Measurements from ENCODE around the gene CCDC80.
"Not testable (repeated sequence)": the region's sequence is repeated elsewhere in the genome, so short reads cannot be mapped to it uniquely, and the experiment has no call there.

The CCDC80 gene

GRCh38 chr3:112582244-112582874, 58.6 kb downstream of the CCDC80 start:
- no peak for DNase-seq (ENCODE audit: low read depth)

- DNase-seq (ENCODE audit: low read depth): no peak
Observed at GRCh38 chr3:112579697-112580096, 61.2 kb downstream of the CCDC80 start.

- no peak for DNase-seq (ENCODE audit: low read depth)
Observed at GRCh38 chr3:112579232-112579631, 61.7 kb downstream of the CCDC80 start.

- DNase-seq (ENCODE audit: low read depth): no peak
Observed at GRCh38 chr3:112572701-112573100, 68.2 kb downstream of the CCDC80 start.

GRCh38 chr3:112569265-112569664, 71.7 kb downstream of the CCDC80 start:
- no peak for DNase-seq (ENCODE audit: low read depth)

- DNase-seq (ENCODE audit: low read depth): no peak
Observed at GRCh38 chr3:112568642-112569041, 72.3 kb downstream of the CCDC80 start.

- no peak for DNase-seq (ENCODE audit: low read depth)
Observed at GRCh38 chr3:112564940-112565305, 76.0 kb downstream of the CCDC80 start.

GRCh38 chr3:112564247-112564939, 76.5 kb downstream of the CCDC80 start:
- not testable (repeated sequence) for DNase-seq (ENCODE audit: low read depth)

- peak; percentile 98 for DNase-seq (ENCODE audit: low read depth)
Observed at GRCh38 chr3:112561734-112562529, 79.0 kb downstream of the CCDC80 start, which contains the start of the genes ATG3 and SLC35A5. Gene ATG3, minus strand, starts transcription at chr3:112561962. Its CDS starts 434 bp downstream, at chr3:112561528. Gene SLC35A5, plus strand, starts transcription at chr3:112562045. Its CDS starts 1,359 bp downstream, at chr3:112563404.

- DNase-seq (ENCODE audit: low read depth): peak; percentile 64
Observed at GRCh38 chr3:112561484-112561733, 79.5 kb downstream of the CCDC80 start.

- DNase-seq (ENCODE audit: low read depth): peak; percentile 45
Observed at GRCh38 chr3:112560721-112561483, 80.0 kb downstream of the CCDC80 start.

- no peak for DNase-seq (ENCODE audit: low read depth)
Observed at GRCh38 chr3:112560307-112560706, 80.6 kb downstream of the CCDC80 start.

- no peak for DNase-seq (ENCODE audit: low read depth)
Observed at GRCh38 chr3:112557976-112558375, 83.0 kb downstream of the CCDC80 start.

- no peak for DNase-seq (ENCODE audit: low read depth)
Observed at GRCh38 chr3:112555535-112556170, 85.3 kb downstream of the CCDC80 start.

GRCh38 chr3:112550859-112551258, 90.1 kb downstream of the CCDC80 start:
- DNase-seq (ENCODE audit: low read depth): no peak

All from stimulated activated CD4-positive, alpha-beta T cell treated with anti-CD3 and anti-CD28 coated beads, Interleukin-2, amount 100 ng/mL, for 4 hours (primary cell).